Astrocyte (in vitro differentiated cells and primary cell): ENCODE measurements around the gene TMEM79. TPM values are rescaled to one million over a fixed set of nuclear protein-coding genes. Genes with fewer than 3 reads are reported as not detected.

Source experiments
- DNase-seq: peaks from one replicate; pipeline ENCODE4 v3.0.0-alpha.2; 2010; ENCODE audit warnings: low read depth
- FAIRE-seq: peaks from 2 replicates; lab custom pipeline; 2011; peaks lifted over from hg19 to GRCh38; lab: Jason Lieb, UNC
- H2AFZ ChIP-seq: 2 replicates; pipeline ENCODE4 v1.6.0; 2012; ENCODE audit warnings: low read depth, low read length, inconsistent platforms
- H3K27ac ChIP-seq: 2 replicates; pipeline ENCODE4 v1.5.1; 2011; ENCODE audit warnings: low read depth, low read length, inconsistent platforms
- H3K27me3 ChIP-seq: 2 replicates; pipeline ENCODE4 v1.6.0; 2011; ENCODE audit warnings: low read length, inconsistent platforms; ENCODE audit not compliant: insufficient read depth
- H3K36me3 ChIP-seq: 2 replicates; pipeline ENCODE4 v1.5.1; 2011; ENCODE audit warnings: low read length, inconsistent platforms; ENCODE audit not compliant: insufficient read depth
- H3K4me1 ChIP-seq: 2 replicates; pipeline ENCODE4 v1.5.1; 2011; ENCODE audit warnings: low read length, inconsistent platforms; ENCODE audit not compliant: insufficient read depth
- H3K4me2 ChIP-seq: 2 replicates; pipeline ENCODE4 v1.6.0; 2012; ENCODE audit warnings: low read length, inconsistent platforms
- H3K4me3 ChIP-seq: 2 replicates; pipeline ENCODE4 v1.5.1; 2011; ENCODE audit warnings: low read depth, mild to moderate bottlenecking, low read length, inconsistent platforms; ENCODE audit not compliant: insufficient read depth
- H3K79me2 ChIP-seq: 2 replicates; pipeline ENCODE4 v1.6.0; 2012; ENCODE audit warnings: mild to moderate bottlenecking, low read length, inconsistent platforms; ENCODE audit not compliant: insufficient read depth
- H3K9ac ChIP-seq: 2 replicates; pipeline ENCODE4 v1.6.0; 2012; ENCODE audit warnings: mild to moderate bottlenecking, low read length, inconsistent platforms
- H3K9me3 ChIP-seq: 2 replicates; pipeline ENCODE4 v1.5.1; 2012; ENCODE audit warnings: low read depth, mild to moderate bottlenecking, low read length, inconsistent platforms; ENCODE audit not compliant: insufficient read depth
- H4K20me1 ChIP-seq: 2 replicates; pipeline ENCODE4 v1.6.0; 2012; ENCODE audit warnings: low read length, inconsistent platforms; ENCODE audit not compliant: insufficient read depth
- H3K27ac Mint-ChIP-seq: one replicate; pipeline ENCODE4 v1.8.0; 2021; ENCODE audit warnings: mild to moderate bottlenecking, mixed read lengths; ENCODE audit not compliant: unreplicated experiment
- H3K27me3 Mint-ChIP-seq: one replicate; pipeline ENCODE4 v1.8.0; 2021; ENCODE audit warnings: low read depth, mixed read lengths; ENCODE audit not compliant: unreplicated experiment
- H3K36me3 Mint-ChIP-seq: one replicate; pipeline ENCODE4 v1.8.0; 2021; ENCODE audit warnings: low read depth, mixed read lengths; ENCODE audit not compliant: unreplicated experiment
- H3K4me1 Mint-ChIP-seq: one replicate; pipeline ENCODE4 v1.8.0; 2021; ENCODE audit warnings: low read depth, mixed read lengths; ENCODE audit not compliant: unreplicated experiment
- H3K4me3 Mint-ChIP-seq: one replicate; pipeline ENCODE4 v1.8.0; 2021; ENCODE audit warnings: mild to moderate bottlenecking, moderate library complexity, mixed read lengths; ENCODE audit not compliant: unreplicated experiment
- H3K9me3 Mint-ChIP-seq: one replicate; pipeline ENCODE4 v1.8.0; 2021; ENCODE audit warnings: mild to moderate bottlenecking, mixed read lengths; ENCODE audit not compliant: unreplicated experiment
- EZH2 ChIP-seq: IDR thresholded peaks from 2 replicates; pipeline ENCODE4 v1.6.1; 2012; ENCODE audit warnings: mild to moderate bottlenecking, low read length, inconsistent platforms; ENCODE audit not compliant: insufficient read depth
- total RNA-seq: library from RNA; stranded (reverse); gene quantifications from 2 replicates; pipeline ENCODE4 v1.2.1, GENCODE V29; 2021
- TF ChIP-seq, protein P1 (sequence below): IDR thresholded peaks from 2 replicates; pipeline ENCODE4 v1.5.1; 2011; ENCODE audit warnings: low read depth, mild to moderate bottlenecking, inconsistent platforms, low read length, moderate library complexity; ENCODE audit not compliant: insufficient read depth

The TMEM79 gene
- total RNA-seq, 1 donor from 2014 or later, result 3.0 TPM

DNA sequence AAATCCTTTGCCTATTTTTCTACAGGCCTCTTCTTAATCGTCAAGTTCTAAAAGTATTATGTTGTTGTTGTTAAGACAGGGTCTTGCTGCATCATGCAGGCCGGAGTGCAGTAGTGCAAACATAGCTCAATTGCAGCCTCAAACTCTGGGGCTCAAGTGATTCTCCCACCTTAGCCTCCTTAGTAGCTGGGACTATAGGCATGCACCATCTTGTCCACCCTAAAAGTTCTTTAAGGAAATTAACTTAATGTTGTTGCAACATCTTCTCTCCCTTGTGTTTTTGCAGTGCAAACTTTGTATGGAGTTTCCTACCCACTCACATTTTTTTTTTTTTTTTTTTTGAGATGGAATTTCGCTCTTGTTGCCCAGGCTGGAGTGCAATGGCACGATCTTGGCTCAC is 19.1 kb downstream of the TMEM79 start:
- DNase-seq (no peak), FAIRE-seq (no peak)
- Histone ChIP-seq H3K79me2 (no peaks in the 10 kb centered on the region), H3K9me3 (no peaks in the 10 kb centered on the region), H3K4me1 (no peaks in the 10 kb centered on the region), H3K36me3 (peaks cover 14% of the 10 kb centered on the region), H3K27ac (no peak overlapping the region), H4K20me1 (peaks cover 7% of the 10 kb centered on the region), H3K27me3 (no peaks in the 10 kb centered on the region), H3K9ac (no peak overlapping the region), H2AFZ (no peak overlapping the region), H3K4me3 (no peak overlapping the region), H3K4me2 (no peak overlapping the region)
- Mint-ChIP-seq H3K4me1 (peaks cover 1% of the 10 kb centered on the region), H3K4me3 (no peak overlapping the region), H3K36me3 (peaks cover 12% of the 10 kb centered on the region), H3K27ac (peak overlapping the region; percentile 41), H3K27me3 (no peaks in the 10 kb centered on the region), H3K9me3 (peaks cover 4% of the 10 kb centered on the region)
- no peak for TF ChIP-seq EZH2
- TF ChIP-seq, protein P1, sequence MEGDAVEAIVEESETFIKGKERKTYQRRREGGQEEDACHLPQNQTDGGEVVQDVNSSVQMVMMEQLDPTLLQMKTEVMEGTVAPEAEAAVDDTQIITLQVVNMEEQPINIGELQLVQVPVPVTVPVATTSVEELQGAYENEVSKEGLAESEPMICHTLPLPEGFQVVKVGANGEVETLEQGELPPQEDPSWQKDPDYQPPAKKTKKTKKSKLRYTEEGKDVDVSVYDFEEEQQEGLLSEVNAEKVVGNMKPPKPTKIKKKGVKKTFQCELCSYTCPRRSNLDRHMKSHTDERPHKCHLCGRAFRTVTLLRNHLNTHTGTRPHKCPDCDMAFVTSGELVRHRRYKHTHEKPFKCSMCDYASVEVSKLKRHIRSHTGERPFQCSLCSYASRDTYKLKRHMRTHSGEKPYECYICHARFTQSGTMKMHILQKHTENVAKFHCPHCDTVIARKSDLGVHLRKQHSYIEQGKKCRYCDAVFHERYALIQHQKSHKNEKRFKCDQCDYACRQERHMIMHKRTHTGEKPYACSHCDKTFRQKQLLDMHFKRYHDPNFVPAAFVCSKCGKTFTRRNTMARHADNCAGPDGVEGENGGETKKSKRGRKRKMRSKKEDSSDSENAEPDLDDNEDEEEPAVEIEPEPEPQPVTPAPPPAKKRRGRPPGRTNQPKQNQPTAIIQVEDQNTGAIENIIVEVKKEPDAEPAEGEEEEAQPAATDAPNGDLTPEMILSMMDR, result no peak

DNA sequence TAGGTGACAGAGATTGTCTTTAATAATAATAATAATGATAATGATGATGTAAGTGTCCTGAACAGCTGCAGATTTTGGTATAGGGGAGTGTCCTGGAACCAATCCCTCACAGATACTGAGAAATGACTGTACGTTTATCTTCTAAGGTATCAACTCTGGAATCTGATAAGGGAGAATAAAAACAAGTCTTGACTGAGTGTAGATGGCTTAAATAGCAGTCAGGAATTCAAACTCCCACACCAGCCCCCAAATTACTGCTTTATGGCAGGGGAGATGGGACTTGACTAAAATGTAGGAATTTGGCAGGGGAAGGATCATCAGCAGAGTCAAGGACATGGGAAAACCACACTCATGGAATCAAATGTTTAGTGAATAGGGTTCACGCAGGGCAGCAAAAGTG is 21.1 kb downstream of the TMEM79 start:
- no peak overlapping the region for H3K27ac ChIP-seq
- DNase-seq (no peak), FAIRE-seq (no peak)
- no peak overlapping the region for H2AFZ ChIP-seq
- H3K4me3 Mint-ChIP-seq, result no peak overlapping the region
- peaks cover 4% of the 10 kb centered on the region for H3K9me3 Mint-ChIP-seq
- H3K4me1 Mint-ChIP-seq, result peaks cover 3% of the 10 kb centered on the region
- no peaks in the 10 kb centered on the region for H3K27me3 ChIP-seq
- no peak overlapping the region for H3K9ac ChIP-seq
- no peak overlapping the region for H3K4me3 ChIP-seq
- TF ChIP-seq EZH2, result no peak
- TF ChIP-seq, protein P1, result no peak
- peaks cover 10% of the 10 kb centered on the region for H4K20me1 ChIP-seq
- H3K27me3 Mint-ChIP-seq, result no peaks in the 10 kb centered on the region
- no peaks in the 10 kb centered on the region for H3K79me2 ChIP-seq
- H3K27ac Mint-ChIP-seq, result no peak overlapping the region
- no peak overlapping the region for H3K4me2 ChIP-seq
- no peaks in the 10 kb centered on the region for H3K9me3 ChIP-seq
- peaks cover 15% of the 10 kb centered on the region for H3K36me3 Mint-ChIP-seq
- no peaks in the 10 kb centered on the region for H3K4me1 ChIP-seq
- H3K36me3 ChIP-seq, result peaks cover 30% of the 10 kb centered on the region

DNA sequence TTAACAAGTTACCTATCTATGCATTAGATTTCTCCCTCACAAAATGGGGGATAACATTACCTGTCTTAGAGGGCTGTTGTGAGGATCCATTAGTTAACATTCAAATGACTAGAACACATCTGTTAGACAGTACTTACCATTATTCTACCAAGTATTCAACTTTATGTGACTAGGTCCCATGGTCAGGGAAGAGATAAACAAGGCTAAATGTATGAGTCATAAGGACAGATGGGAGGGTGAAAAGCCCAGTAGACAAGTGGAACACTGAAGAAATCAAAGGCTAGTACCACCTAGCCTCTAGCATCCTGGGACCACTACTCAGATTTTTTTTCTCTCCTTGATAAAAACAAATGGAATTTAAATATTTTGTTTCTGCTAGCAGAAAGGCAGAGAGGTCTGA is 24.0 kb downstream of the TMEM79 start:
- Mint-ChIP-seq H3K27me3 (no peaks in the 10 kb centered on the region), H3K4me3 (no peak overlapping the region), H3K36me3 (peaks cover 21% of the 10 kb centered on the region), H3K9me3 (no peaks in the 10 kb centered on the region), H3K27ac (no peak overlapping the region), H3K4me1 (peaks cover 5% of the 10 kb centered on the region)
- Histone ChIP-seq H3K9me3 (no peaks in the 10 kb centered on the region), H3K79me2 (no peaks in the 10 kb centered on the region), H3K27me3 (no peaks in the 10 kb centered on the region), H3K27ac (no peak overlapping the region), H3K4me1 (no peaks in the 10 kb centered on the region), H3K36me3 (peaks cover 56% of the 10 kb centered on the region), H3K4me2 (no peak overlapping the region), H3K9ac (no peak overlapping the region), H2AFZ (no peak overlapping the region), H4K20me1 (peaks cover 29% of the 10 kb centered on the region), H3K4me3 (no peak overlapping the region)
- DNase-seq (peak; percentile 35), FAIRE-seq (no peak)
- no peak for TF ChIP-seq EZH2
- TF ChIP-seq, protein P1, result no peak
